NCI-H1048 (cell line): Measurements from ENCODE around the gene LRRC4.

Source experiments
- DNase-seq: peaks from one replicate; lab custom pipeline; 2025; lab: John Stamatoyannopoulos, UW

LRRC4 gene

GRCh38 chr7:128030654-128031611 lies at the start of gene LRRC4:
TSS of gene LRRC4 (minus strand) at chr7:128031437. CDS start at chr7:128030640, 797 bp downstream.
- DNase-seq: no peak

- DNase-seq: no peak
Observed at GRCh38 chr7:128080169-128080568, 48.9 kb upstream of the LRRC4 start.

- no peak for DNase-seq
Observed at GRCh38 chr7:128078309-128078708, 47.1 kb upstream of the LRRC4 start.

- DNase-seq: no peak
Observed at GRCh38 chr7:128076796-128077271, 45.6 kb upstream of the LRRC4 start.

- DNase-seq: no peak
Observed at GRCh38 chr7:128076196-128076795, 45.1 kb upstream of the LRRC4 start.

GRCh38 chr7:128075242-128076095 lies 44.2 kb upstream of the LRRC4 start:
- DNase-seq: no peak

GRCh38 chr7:128074736-128075135 lies 43.5 kb upstream of the LRRC4 start:
- no peak for DNase-seq

- no peak for DNase-seq
Observed at GRCh38 chr7:128074336-128074735, 43.1 kb upstream of the LRRC4 start.

- no peak for DNase-seq
Observed at GRCh38 chr7:128073671-128074310, 42.6 kb upstream of the LRRC4 start.

GRCh38 chr7:128071801-128072200 lies 40.6 kb upstream of the LRRC4 start:
- DNase-seq: no peak

- no peak for DNase-seq
Observed at GRCh38 chr7:128071376-128071775, 40.1 kb upstream of the LRRC4 start.

GRCh38 chr7:128069373-128070364 lies 38.4 kb upstream of the LRRC4 start:
- DNase-seq: no peak

- DNase-seq: no peak
Observed at GRCh38 chr7:128068785-128069184, 37.5 kb upstream of the LRRC4 start.

- DNase-seq: no peak
Observed at GRCh38 chr7:128067983-128068382, 36.7 kb upstream of the LRRC4 start.

- DNase-seq: no peak
Observed at GRCh38 chr7:128066858-128067257, 35.6 kb upstream of the LRRC4 start.

- no peak for DNase-seq
Observed at GRCh38 chr7:128066395-128066794, 35.2 kb upstream of the LRRC4 start.

- DNase-seq: no peak
Observed at GRCh38 chr7:128065872-128066271, 34.6 kb upstream of the LRRC4 start.

- no peak for DNase-seq
Observed at GRCh38 chr7:128063088-128063487, 31.9 kb upstream of the LRRC4 start.

GRCh38 chr7:128060018-128060417 lies 28.8 kb upstream of the LRRC4 start:
- no peak for DNase-seq
